Amygdala (tissue), 56 donors: ENCODE data around the gene CRAT.

ENCODE experiments used
- DNase-seq, 56 donors: peaks; one replicate each; lab custom pipeline; 2025; lab: John Stamatoyannopoulos, UW

CRAT gene

GRCh38 chr9:129070696-129071525 is 39.7 kb downstream of the CRAT start:
- no peak for DNase-seq

- DNase-seq = peak in 1 of 56 donors; percentile 1
Measured at GRCh38 chr9:129069862-129070641, 40.5 kb downstream of the CRAT start.

- DNase-seq = peak in 40 of 56 donors; percentile 0 to 70 (median 24)
Measured at GRCh38 chr9:129068990-129069861, 41.4 kb downstream of the CRAT start.

- no peak for DNase-seq
Measured at GRCh38 chr9:129068110-129068509, 42.5 kb downstream of the CRAT start.

- DNase-seq = no peak
Measured at GRCh38 chr9:129064499-129064908, 46.1 kb downstream of the CRAT start.

- no peak for DNase-seq
Measured at GRCh38 chr9:129063061-129063460, 47.5 kb downstream of the CRAT start.

- DNase-seq = no peak
Measured at GRCh38 chr9:129060991-129061390, 49.6 kb downstream of the CRAT start.

GRCh38 chr9:129059796-129060785 is 50.5 kb downstream of the CRAT start:
- DNase-seq = no peak

GRCh38 chr9:129058965-129059795 is 51.4 kb downstream of the CRAT start:
- DNase-seq = no peak

- DNase-seq = no peak
Measured at GRCh38 chr9:129054163-129054851, 56.3 kb downstream of the CRAT start.

- DNase-seq = no peak
Measured at GRCh38 chr9:129053020-129053419, 57.6 kb downstream of the CRAT start.

GRCh38 chr9:129052592-129052991 is 58.0 kb downstream of the CRAT start:
- DNase-seq = no peak
